A204.1 (cell line): ENCODE measurements around the gene ZSCAN25.
"Not testable (repeated sequence)": the region's sequence is repeated elsewhere in the genome, so short reads cannot be mapped to it uniquely, and the experiment has no call there.

Source experiments
- FAIRE-seq: peaks from 2 replicates; lab custom pipeline; 2012; peaks lifted over from hg19 to GRCh38; lab: Jason Lieb, UNC

Gene ZSCAN25

DNA sequence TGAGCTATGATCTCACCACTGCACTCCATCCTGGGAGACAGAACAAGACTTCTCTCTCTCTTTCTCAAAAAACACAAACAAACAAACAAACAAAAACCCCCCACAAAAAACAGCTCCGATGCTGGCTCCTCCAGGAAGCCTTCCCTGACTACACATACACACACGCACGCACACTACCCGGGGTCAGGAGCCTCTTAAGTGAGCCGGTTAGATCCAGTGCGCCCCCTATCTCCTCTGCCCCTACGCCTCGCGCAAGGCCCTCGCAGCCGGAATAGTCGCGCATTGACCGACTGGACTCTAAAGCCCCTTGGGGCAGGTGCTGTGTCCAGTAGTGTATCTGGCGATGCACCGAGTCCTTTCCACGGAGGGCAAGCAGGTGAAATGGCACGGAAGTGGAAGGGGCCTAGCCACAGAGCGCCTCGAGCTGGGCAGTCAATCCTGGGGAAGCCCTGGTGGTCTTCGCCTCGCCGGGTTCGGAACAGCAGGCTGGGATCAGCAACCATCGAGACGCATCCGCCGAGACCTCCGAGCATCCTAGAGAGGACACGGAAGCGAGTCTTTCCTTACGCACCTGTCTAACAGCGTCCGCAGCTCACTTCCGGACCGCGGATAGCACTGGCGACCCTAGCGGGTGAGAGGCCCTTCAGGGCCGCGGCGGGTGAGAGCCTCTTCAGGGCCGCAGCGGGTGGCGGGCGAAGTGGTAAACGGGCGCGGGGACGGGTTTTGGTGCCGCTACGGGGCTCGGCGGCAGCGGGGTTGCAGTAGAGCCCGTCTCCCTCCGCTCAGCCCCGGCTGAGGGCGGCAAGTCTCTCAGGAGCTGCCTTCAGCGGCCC is at the start of gene ZSCAN25:
Gene ZSCAN25 (plus strand): TSS at position 588 of the 833 bp plus-strand sequence. CDS start 2,661 bp downstream, outside the sequence.
- peak; percentile 69 for FAIRE-seq

DNA sequence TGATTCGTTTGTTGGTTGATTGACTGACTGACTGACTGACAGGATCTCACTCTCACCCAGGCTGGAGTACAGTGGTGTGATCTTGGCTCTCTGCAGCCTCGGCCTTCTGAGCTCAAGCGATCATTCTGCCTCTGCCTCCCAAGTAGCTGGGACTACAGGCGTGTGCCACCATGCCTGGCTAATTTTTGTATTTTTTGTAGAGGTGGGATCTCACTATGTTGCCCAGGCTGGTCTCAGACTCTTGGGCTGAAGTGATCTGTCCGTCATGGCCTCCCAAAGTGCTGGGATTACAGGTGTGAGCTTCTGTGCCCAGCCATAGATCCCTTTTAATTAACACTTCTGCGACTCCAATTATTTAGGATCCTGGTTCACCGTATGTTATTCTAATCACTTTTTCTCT is 48.0 kb upstream of the ZSCAN25 start:
- FAIRE-seq, result not testable (repeated sequence)

DNA sequence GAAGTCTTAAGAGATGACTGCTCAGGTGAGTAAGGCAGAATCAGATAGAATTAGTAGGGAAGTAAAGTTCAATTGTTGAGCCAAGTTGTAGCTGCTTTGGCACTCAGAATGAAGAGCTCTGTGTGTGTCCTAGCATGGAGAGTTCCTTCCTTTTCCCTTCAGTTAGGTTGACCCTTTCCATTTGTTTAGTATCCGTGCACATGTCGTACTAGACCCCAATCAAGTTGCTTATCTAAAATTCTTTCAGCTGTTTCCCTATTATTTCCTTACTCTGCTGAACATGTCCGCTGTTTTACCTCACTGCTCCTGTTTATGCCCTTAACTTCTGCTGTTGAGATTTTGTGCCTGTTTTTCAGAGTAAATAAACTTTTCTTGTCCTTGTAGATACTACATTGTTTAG is 45.0 kb upstream of the ZSCAN25 start:
- no peak for FAIRE-seq

DNA sequence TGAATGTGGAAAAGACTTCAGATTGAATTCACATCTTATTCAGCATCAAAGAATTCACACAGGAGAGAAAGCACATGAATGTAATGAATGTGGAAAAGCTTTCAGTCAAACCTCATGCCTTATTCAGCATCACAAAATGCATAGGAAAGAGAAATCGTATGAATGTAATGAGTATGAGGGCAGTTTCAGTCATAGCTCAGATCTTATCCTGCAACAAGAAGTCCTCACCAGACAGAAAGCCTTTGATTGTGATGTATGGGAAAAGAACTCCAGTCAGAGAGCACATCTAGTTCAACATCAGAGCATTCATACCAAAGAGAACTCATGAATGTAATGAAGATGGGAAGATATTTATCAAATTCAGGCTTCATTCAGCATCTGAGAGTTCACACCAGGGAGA is 43.5 kb upstream of the ZSCAN25 start:
- no peak for FAIRE-seq

DNA sequence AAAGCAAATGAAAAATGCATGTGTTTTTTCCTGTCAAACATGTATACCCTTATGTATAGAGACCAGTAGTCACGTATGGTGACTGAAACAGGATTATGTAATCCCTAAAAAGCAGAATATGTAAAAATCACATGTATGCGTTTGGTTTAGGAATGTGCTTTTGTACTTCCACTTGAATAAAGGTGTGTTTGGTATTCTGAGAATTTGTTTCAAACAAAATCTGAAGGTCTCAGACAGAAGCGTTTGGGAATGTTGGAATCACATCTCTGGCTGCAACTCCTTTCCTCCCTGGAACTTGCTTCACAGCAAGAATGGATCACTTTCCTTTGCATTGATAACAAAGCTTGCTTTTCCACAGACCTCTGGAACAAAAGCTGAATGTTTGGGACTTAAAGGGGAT is 40.5 kb upstream of the ZSCAN25 start:
- FAIRE-seq, result no peak

DNA sequence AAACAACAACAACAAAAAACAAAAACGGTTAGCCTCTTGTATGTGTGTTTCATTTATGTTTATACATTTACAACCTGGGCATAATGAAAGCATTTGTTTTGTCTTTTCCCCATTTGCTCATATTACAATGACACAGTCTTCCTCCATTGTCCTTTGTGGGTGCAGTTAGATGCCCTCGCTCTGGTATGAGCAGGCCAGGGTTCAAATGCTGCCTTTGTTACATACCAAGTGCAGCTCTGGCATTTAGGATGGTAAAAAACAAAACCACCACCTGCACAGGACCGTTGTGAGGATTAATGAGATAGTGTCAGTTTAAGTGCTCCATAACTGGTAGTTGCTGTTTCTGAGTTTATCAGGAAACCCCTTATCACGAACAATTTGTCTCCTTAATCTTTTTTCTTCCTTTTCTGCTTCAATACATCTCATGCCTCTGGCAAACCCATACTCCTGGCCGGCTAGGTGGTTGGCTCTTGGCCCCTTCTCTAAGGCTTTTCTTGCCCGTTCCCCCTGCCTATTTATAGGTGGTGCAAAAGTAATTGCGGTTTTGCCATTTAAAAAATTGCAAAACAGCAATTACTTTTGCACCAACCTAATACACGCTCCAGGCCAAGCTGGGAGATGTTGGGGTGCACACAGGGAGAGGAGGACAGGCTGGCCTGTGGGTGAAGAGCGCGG is 37.3 kb upstream of the ZSCAN25 start:
- no peak for FAIRE-seq

DNA sequence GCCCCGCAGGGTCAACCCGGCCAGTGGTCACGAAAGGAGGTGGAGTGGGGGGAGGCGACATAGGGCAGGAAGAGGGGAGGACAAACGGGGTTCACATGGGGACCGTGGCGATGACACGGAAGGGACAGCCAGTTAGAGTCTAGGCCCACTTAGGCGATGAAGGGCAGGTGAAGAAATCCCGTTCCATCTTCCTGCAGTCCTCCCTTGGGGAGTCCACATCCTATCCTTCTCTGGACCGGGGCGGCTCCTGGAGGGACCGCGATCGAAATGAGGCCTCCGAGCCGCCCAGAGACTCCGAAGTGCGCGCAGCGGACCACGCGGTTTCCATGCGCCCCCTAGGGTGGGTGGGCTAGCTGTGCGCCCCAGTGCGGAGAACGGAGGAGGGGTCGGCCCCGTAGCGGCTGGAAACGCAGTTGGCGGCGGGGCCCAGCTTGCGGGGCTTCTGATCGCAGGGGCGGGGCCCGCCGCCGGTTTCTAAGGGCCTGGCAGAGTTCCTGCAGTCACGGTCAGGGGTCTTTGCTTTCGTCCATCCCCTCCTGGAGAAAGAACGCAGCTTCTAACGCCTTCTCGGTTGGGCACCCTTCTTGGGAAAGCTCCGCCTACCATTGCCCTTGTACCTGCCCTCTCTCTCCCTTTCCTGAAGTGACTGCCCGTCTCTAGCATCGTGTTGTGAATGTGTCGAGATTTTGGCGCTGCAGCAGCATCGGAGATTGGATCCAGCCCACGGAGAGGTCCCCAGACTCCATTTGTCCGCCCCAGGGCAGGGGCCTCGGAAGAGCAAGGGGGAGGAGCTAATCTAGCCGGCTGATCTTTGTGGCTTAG is 36.6 kb upstream of the ZSCAN25 start:
- peak; percentile 32 for FAIRE-seq

DNA sequence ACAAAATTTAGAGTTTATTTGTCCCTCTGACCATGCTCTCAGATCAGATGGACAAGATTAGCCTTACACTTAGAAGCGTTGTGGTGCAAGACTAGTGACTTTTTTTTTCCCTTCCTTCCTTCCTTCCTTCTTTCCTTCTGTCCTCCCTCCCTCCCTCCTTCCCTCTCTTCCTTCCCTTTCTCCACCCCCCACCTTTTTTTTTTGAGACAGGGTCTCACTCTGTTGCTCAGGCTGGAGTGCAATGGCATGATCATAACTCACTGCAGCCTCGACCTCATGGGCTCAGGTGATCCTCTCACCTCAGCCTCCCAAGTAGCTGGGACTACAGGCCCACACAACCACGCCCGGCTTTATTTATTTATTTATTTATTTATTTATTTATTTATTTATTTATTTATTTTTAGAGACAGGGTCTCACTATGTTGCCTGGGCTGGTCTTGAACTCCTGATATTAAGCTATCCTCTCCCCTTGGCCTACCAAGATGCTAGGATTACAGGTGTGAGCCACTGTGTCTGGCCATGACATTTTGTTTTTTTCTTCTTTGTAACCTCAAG is 35.9 kb upstream of the ZSCAN25 start:
- not testable (repeated sequence) for FAIRE-seq

DNA sequence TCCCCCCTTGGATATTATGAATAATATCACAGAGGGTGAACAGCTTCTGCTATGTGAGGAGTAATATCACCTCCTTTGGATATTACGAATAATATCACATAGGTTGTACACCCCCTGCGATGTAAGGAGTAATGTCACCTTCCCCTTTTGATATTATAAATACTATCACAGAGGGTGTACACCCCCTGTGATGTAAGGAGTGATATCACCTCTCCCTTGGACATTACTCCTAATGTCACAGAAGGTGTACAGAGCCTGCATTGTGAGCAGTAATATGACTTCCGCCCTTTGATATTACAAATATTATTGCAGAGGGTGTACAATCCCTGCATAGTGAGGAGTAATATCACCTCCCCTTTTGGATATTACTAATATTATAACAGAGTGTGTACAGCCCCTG is 27.9 kb upstream of the ZSCAN25 start:
- no peak for FAIRE-seq

DNA sequence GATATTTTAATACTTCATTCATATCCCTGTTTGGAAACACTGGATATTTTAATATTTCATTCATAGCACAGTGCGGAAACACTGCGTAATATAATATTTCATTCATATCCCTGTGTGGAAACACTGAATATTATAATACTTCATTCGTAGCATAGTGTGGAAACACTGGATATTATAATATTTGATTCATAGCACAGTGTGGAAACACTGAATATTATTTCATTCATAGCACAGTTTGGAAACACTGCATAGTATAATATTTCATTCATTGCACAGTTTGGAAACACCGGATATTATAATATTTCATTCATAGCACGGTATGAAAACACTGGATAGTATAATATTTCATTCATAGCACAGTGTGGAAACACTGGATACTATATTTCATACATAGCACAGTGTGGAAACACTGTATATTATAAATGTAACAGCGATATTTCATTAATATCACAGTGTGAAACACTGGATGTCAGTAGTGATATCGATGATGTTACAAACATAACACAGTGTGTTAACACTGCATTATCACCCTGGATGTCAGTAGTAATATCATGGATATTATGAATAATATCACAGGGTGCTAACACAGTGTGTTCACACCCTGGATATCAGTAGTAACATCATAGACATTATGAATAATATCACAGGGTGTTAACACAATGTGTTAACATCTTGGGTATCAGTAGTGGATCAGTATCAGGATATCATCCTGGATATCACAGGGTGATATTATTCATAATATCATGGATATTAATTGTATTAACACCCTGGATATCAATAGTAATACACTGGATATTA is 21.6 kb upstream of the ZSCAN25 start:
- FAIRE-seq, result peak; percentile 9

DNA sequence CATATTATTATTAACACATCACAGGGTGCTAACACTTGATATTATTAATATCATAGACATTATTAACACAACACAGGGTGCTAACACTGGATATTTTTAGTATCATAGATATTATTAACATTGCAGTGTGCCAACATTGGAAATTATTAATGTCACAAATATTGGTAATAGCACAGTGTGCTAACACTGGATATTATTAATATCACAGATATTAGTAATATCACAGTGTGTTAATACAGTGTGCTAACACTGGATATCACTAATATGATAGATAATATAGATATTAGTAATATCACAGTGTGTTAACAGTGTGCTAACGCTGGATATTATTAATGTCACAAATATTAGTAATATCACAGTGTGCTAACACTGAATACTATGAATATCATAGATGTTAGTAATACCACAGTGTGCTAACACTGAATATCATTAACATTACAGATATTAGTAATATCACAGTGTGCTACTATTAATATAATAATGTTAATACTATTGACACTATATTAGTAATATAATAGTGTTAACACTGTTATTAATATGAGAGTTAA is 20.3 kb upstream of the ZSCAN25 start:
- peak; percentile 16 for FAIRE-seq

DNA sequence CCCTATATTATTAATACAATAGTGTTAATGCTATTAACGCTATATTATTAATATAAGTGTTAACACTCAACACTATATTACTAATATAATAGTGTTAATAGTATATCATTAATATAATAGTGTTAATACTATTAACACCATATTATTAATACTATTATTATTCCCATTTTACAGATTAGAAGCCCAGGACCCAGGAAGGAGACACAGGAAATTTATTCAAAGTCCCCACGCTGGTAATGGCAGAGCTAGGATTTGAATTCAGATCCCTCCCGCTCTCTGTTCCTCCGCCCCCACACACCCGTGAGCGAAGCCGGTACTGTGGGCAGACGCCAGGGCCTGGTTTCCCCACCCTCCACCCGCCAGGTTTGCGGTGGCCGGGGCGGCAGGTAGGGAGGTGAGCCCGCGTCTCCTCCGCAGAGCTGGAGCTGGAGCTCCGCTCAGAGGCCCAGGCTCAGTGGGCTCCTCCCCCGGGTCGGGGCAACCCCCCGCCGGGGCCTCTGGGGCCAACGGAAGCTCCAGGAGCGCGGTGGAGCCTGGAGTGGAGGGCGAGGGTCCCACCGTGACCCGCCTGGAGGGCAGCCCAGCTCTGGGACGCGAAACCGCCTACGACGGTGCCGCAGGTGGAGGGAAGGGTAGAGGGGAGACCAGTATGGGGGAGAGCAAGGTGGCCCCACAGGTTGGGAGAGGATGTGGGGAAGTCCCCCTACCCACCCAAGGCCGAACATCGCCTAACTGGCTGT is 18.8 kb upstream of the ZSCAN25 start, which contains the start of gene TMEM225B:
Gene TMEM225B (plus strand): TSS at position 506 of the 740 bp plus-strand sequence. CDS start 6,122 bp downstream, outside the sequence.
- FAIRE-seq, result no peak

DNA sequence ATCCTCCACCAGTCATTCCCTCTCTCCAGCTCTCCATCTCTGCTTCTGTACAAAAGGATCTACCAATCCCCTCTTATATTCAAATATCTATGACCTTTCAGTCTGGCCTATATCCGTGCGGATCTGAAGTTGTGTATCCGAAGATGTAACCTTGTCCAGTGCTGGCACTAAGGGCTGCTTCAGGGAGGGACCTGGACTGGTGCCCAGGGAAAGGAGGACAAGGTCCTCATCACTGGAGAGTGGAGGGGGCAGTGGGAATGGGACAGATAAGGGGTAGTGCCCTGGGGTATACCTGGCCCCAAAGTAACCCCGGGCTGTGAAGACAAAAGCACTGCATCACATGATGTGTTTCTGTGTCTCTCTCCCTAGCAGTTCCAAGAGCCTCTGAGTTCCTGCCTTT is 16.9 kb upstream of the ZSCAN25 start:
- FAIRE-seq, result no peak

DNA sequence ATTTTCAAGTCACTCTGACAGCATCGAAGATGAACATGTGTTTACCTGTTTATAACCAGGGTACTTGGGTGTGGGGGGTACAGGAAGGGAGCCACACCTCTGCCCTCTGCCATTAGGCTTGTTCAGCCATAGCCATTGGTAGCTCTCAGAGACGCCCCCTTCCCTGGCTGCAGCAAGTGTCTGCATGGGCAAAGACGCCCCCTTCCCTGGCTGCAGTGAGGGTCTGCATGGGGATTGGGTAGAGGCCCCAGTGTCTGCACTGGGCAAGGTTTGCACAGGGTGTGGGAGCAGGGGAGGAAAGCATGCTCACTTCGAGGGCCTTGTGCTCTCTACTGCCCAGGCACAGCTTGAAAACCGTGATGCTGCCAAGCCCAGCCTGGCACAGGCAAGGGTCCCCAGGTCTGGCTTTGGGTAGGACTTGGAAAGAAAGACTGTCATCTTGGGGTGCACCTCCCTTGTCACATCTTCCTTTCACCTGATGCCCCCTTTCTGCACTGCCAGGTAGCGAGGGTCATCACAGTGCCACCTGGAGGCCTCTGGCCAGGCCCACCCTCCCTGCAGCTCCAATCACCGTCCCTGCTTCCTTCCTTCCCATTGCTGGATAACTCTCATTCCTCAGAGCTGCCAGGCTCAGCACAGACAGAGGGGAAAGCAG is 15.0 kb upstream of the ZSCAN25 start:
- no peak for FAIRE-seq

DNA sequence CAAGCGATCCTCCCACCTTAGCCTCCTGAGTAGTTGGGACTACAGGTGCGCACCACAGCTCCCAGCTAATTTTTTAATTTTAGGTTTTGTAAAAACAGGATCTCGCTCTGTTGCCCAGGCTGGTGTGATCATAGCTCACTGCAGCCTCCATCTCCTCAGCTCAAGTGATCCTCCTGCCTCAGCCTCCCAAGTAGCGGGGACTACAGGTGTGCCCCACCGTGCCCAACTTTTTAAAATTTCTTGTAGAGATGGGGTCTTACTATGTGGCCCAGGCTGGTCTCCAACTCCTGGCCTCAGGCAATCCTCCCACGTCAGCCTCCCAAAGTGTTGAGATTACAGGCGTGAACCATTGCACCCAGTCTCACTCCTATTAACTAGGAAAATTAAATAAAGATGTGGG is 11.2 kb upstream of the ZSCAN25 start:
- FAIRE-seq, result no peak

DNA sequence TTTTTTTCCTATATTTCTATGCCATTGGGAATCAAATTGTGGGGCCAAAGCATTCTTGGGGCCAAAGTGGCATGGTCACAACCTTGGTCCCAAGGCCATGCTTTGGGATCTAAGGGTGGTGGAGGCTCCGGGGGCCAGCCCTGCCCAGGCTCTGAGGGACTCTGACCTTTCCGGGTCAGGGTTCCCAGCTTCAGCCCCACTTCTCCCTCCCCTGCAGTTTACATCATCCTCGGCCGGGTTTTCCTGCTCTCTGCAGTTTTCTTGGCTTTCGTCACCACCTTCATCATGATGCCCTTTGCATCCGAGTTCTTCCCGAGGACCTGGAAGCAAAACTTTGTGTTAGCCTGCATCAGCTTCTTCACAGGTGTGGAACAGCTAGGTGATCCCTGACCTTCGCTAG is 10.2 kb upstream of the ZSCAN25 start:
- FAIRE-seq, result no peak

DNA sequence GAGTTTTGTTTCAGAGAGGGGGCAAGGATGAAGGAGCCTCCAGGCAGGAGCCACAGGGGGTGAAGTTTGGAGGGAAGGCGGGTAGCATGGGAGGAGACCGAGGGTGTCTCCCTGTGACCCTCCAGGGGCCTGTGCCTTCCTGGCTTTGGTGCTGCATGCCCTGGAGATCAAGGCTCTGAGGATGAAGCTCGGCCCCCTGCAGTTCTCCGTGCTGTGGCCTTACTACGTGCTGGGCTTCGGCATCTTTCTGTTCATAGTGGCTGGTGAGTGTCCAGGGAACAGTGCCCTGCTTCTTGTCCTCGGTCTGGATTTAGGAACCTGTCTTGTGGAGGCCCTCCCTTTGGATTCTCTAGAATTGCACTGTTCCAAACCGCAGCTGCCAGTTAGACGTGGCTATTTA is 9.2 kb upstream of the ZSCAN25 start:
- FAIRE-seq, result no peak

DNA sequence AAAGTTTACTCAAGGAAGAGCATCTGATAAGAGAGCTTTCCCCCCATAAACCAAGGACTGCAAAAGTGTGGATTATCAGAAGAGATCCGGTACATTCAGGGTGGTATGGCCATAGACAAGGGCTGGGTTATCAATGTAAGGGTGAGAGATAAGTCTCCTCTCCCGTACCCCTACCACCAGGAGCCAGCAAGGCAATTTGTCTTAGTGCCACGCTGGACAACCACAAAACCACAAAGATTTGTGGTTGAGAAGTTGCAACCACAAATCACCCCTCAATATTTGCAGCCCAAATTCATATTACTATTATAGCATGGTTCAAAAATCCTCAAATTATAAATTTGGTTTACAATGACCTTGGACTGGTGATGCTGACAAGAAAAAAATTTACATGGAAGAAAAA is 2.3 kb upstream of the ZSCAN25 start:
- FAIRE-seq, result no peak

DNA sequence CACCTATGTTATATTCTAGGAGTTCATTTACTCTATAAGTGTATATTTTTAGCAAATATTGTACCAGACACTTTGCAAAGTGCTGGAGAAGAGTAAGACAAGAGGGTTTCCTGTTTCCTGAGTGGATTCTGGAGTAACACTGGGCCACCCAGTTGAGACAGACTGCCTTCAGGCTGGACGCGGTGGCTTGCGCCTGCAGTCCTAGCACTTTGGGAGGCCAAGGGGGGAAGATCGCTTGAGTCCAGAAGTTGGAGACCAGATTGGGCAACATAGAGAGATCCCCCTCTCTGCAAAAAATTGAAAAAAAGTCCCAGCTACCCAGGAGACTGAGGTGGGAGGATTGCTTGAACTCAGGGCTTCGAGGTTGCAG is 772 bp upstream of the ZSCAN25 start:
- FAIRE-seq, result no peak

DNA sequence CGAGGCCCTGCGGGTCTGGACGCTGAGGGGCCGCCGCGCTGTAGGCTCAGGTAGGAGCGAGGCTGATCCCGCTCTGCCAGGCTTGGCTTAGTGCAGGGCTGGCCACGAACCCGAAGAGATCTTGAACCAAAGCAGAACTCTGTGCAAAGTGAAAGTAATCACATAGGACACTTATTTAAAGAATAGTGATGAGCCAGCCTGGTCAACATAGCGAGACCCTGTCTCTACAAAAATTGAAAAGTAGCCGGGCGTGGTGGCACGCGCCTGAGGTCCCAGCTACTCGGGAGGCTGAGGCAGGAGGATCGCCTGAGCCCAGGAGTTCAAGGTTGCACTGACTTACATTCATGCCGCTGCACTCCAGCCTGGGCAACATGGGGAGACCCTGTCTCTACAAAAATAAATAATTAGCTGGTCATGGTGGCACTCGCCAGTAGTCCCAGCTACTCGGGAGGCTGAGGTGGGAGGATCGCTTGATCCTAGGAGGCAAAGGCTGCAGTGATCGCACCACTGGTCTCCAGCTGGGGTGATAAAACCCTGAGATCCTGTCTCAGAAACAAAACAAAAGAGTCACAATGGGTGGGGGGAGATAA is 541 bp downstream of the ZSCAN25 start:
- no peak for FAIRE-seq
